Measurements from ENCODE around the gene VWA2. TPM values are rescaled to one million over a fixed set of nuclear protein-coding genes. Genes with fewer than 3 reads are reported as not detected.

VWA2 gene
- total RNA-seq, 1 donor from 2014 or later = 15.0 TPM

DNA sequence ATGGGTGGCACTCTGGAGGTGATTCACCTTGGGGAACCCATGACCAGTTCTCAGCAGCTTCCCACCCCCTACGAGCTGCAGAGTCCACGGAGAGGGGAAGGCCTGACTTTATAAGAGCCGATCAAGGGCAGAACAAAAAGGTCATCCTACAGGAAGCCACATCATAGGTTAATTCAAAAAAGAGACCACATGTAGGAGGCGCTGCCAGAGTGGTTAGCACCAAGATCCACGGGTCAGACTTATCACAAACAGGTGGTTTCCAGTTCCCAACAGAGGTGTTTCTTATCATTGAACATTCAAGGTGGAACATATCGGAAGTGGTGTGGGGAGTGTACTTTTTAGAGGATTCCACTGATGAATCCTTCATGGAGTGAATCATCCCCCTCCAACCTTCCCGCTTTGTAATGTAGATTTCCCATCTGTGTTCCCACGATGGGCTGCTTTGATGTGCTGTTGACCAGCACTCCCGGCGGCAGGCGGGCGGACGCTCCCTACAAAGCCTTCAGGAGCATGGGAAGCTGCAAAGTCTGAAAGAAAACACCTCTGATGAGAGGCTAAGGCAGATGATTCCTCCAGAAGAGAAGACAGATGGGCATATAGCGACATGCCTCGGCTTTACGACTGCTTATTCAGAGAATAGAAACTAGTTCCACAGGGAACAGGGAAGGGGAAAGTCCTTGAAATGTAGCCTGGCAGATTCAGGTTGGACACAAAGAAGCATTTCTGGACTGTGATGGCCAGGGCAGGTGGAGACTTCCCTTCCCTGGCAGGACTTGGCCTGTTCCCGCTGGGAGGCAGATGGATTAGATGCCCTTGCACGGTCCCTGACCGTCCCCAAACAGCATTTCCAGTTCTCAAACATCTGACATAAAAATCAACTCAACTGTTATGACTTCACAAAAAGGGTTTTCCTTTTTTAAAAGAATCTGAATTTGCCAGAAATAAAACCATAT lies 98.7 kb downstream of the VWA2 start:
- TF ChIP-seq, protein P1, sequence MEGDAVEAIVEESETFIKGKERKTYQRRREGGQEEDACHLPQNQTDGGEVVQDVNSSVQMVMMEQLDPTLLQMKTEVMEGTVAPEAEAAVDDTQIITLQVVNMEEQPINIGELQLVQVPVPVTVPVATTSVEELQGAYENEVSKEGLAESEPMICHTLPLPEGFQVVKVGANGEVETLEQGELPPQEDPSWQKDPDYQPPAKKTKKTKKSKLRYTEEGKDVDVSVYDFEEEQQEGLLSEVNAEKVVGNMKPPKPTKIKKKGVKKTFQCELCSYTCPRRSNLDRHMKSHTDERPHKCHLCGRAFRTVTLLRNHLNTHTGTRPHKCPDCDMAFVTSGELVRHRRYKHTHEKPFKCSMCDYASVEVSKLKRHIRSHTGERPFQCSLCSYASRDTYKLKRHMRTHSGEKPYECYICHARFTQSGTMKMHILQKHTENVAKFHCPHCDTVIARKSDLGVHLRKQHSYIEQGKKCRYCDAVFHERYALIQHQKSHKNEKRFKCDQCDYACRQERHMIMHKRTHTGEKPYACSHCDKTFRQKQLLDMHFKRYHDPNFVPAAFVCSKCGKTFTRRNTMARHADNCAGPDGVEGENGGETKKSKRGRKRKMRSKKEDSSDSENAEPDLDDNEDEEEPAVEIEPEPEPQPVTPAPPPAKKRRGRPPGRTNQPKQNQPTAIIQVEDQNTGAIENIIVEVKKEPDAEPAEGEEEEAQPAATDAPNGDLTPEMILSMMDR (IDR thresholded peaks at IDR 0.05; ENCODE audit: unreplicated experiment) = no peak
- no peak overlapping the region for H3K4me3 Mint-ChIP-seq
- no peaks in the 10 kb centered on the region for H3K27me3 Mint-ChIP-seq (ENCODE audit: low read depth)
- no peaks in the 10 kb centered on the region for H3K36me3 Mint-ChIP-seq
- peak overlapping the region; percentile 27 for H3K27ac Mint-ChIP-seq
- no peaks in the 10 kb centered on the region for H3K9me3 Mint-ChIP-seq
- no peak for DNase-seq (ENCODE audit: low spot score in 2 of 2, unreplicated experiment in 2 of 2)
- H3K4me1 Mint-ChIP-seq = peaks cover 30% of the 10 kb centered on the region

DNA sequence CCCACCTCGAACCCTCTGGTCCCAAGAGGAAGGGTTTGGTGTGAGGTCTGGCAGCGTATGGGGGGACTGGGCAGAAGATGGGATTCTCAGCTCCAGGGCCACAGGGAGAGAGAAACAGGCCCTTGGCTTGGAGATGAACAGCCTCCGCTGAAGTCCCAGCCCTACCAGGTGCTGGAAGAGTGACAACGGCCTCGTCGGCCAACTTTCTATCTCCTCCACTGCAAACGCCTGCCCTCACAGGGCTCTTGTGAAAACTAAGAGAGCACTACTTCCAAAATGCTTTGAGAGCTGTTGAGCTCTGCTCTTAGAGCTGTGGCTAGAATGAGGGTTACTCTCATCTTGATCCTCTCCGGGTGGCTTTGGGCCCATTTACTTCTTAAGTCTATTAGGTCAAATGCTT lies 101.8 kb downstream of the VWA2 start:
- no peaks in the 10 kb centered on the region for H3K27me3 Mint-ChIP-seq (ENCODE audit: low read depth)
- no peaks in the 10 kb centered on the region for H3K9me3 Mint-ChIP-seq
- H3K27ac Mint-ChIP-seq = no peak overlapping the region
- peaks cover 35% of the 10 kb centered on the region for H3K4me1 Mint-ChIP-seq
- no peaks in the 10 kb centered on the region for H3K36me3 Mint-ChIP-seq
- DNase-seq (ENCODE audit: low spot score in 2 of 2, unreplicated experiment in 2 of 2) = no peak
- TF ChIP-seq, protein P1 (IDR thresholded peaks at IDR 0.05; ENCODE audit: unreplicated experiment) = no peak
- no peak overlapping the region for H3K4me3 Mint-ChIP-seq

Other genes with a start within 250 kb of the VWA2 start
- gene ADRB1, start 195.4 kb upstream of the VWA2 start, total RNA-seq = 0.07 to 0.18 TPM in 2 of 3 replicates, not detected in the other
- gene CCDC186, start 65.1 kb upstream of the VWA2 start, total RNA-seq = 37.9 to 42.4 TPM (median 39.2 TPM) in 3 replicates
- not detected in 3 replicates for gene TDRD1, start 59.9 kb upstream of the VWA2 start, total RNA-seq
- 4.0 to 5.7 TPM (median 5.7 TPM) in 3 replicates for gene AFAP1L2, start 165.2 kb downstream of the VWA2 start, total RNA-seq